ENCODE data around the gene ZNF236. TPM values are rescaled to one million over a fixed set of nuclear protein-coding genes. Genes with fewer than 3 reads are reported as not detected.
"Not testable (repeated sequence)": the region's sequence is repeated elsewhere in the genome, so short reads cannot be mapped to it uniquely, and the experiment has no call there.

The ZNF236 gene
- total RNA-seq, 1 experiment from 2014 or later = 14.9 TPM

DNA sequence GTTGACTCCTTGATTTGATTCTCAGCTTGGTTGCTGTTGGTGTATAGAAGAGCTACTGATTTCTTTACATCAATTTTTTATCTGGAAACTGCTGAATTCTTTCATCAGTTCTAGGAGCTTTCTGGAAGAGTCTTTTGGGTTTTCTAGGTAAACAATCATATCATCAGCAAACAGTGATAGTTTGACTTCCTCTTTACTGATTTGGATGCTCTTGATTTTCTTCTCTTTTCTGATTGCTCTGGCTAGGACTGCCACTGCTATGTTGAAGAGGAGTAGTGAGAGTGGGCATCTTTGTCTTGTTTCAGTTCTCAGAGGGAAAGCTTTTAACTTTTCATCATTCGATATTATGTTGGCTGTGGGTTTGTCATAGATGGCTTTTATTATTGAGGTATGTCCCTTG lies 140.5 kb downstream of the ZNF236 start:
- H3K36me3 Mint-ChIP-seq (ENCODE audit: insufficient read depth, unreplicated experiment) = peaks cover 21% of the 10 kb centered on the region
- Histone ChIP-seq H3K27me3 (replicated peaks; ENCODE audit: control insufficient read depth, insufficient read depth, low read length) (no peaks in the 10 kb centered on the region), H3K36me3 (ENCODE audit: control insufficient read depth, insufficient read depth, low read length) (no peaks in the 10 kb centered on the region), H3K4me1 (no peaks in the 10 kb centered on the region), H3K9me3 (no peaks in the 10 kb centered on the region), H3K4me3 (ENCODE audit: low read depth, low read length) (no peak overlapping the region)
- intact Hi-C loops (cut with micrococcal nuclease; ENCODE audit: unreplicated experiment) = no loop called here
- no peak overlapping the region for H3K4me3 Mint-ChIP-seq (ENCODE audit: unreplicated experiment)
- H3K27me3 Mint-ChIP-seq (ENCODE audit: insufficient read depth, unreplicated experiment) = no peaks in the 10 kb centered on the region
- no TSS peak for BruUV-seq (replicated peaks)
- no peak overlapping the region for H3K27ac Mint-ChIP-seq (ENCODE audit: unreplicated experiment)
- TF ChIP-seq, protein P1, sequence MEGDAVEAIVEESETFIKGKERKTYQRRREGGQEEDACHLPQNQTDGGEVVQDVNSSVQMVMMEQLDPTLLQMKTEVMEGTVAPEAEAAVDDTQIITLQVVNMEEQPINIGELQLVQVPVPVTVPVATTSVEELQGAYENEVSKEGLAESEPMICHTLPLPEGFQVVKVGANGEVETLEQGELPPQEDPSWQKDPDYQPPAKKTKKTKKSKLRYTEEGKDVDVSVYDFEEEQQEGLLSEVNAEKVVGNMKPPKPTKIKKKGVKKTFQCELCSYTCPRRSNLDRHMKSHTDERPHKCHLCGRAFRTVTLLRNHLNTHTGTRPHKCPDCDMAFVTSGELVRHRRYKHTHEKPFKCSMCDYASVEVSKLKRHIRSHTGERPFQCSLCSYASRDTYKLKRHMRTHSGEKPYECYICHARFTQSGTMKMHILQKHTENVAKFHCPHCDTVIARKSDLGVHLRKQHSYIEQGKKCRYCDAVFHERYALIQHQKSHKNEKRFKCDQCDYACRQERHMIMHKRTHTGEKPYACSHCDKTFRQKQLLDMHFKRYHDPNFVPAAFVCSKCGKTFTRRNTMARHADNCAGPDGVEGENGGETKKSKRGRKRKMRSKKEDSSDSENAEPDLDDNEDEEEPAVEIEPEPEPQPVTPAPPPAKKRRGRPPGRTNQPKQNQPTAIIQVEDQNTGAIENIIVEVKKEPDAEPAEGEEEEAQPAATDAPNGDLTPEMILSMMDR (IDR thresholded peaks at IDR 0.05; ENCODE audit: insufficient read depth in 1 of 2, low read depth in 1 of 2, low read length in 1 of 2, severe bottlenecking in 1 of 2, unreplicated experiment in 1 of 2) = no peak
- no peaks in the 10 kb centered on the region for H3K9me3 Mint-ChIP-seq (ENCODE audit: unreplicated experiment)
- ChIA-PET POLR2A (no interaction called here), CTCF (no interaction called here)
- no peak for DNase-seq
- H3K4me1 Mint-ChIP-seq (ENCODE audit: low read depth, unreplicated experiment) = no peaks in the 10 kb centered on the region

DNA sequence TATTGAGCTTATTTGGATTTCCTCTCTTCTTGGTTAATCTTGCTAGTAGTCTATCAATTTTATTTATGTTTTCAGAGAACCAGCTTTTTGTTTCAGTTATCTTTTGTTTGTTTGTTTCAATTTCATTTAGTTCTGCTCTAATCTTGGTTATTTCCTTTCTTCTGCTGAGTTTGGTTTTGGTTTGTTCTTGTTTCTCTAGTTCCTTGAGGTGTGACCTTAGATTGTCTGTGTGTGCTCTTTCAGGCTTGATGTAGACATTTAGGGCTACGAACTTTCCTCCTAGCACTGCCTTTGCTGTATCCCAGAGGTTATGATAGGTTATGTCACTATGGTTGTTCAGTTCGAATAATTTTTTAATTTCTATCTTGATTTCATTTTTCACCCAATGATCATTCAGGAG lies 141.6 kb downstream of the ZNF236 start:
- DNase-seq = no peak
- intact Hi-C loops (cut with micrococcal nuclease; ENCODE audit: unreplicated experiment) = no loop called here
- Histone ChIP-seq H3K4me3 (ENCODE audit: low read depth, low read length) (no peak overlapping the region), H3K9me3 (no peaks in the 10 kb centered on the region), H3K27me3 (replicated peaks; ENCODE audit: control insufficient read depth, insufficient read depth, low read length) (no peaks in the 10 kb centered on the region), H3K36me3 (ENCODE audit: control insufficient read depth, insufficient read depth, low read length) (no peaks in the 10 kb centered on the region), H3K4me1 (no peaks in the 10 kb centered on the region)
- H3K9me3 Mint-ChIP-seq (ENCODE audit: unreplicated experiment) = no peaks in the 10 kb centered on the region
- no peaks in the 10 kb centered on the region for H3K4me1 Mint-ChIP-seq (ENCODE audit: low read depth, unreplicated experiment)
- H3K36me3 Mint-ChIP-seq (ENCODE audit: insufficient read depth, unreplicated experiment) = peaks cover 21% of the 10 kb centered on the region
- no peaks in the 10 kb centered on the region for H3K27me3 Mint-ChIP-seq (ENCODE audit: insufficient read depth, unreplicated experiment)
- TF ChIP-seq, protein P1 (IDR thresholded peaks at IDR 0.05; ENCODE audit: insufficient read depth in 1 of 2, low read depth in 1 of 2, low read length in 1 of 2, severe bottlenecking in 1 of 2, unreplicated experiment in 1 of 2) = no peak
- CTCF ChIA-PET = no interaction called here
- no peak overlapping the region for H3K4me3 Mint-ChIP-seq (ENCODE audit: unreplicated experiment)
- no peak overlapping the region for H3K27ac Mint-ChIP-seq (ENCODE audit: unreplicated experiment)
- BruUV-seq (replicated peaks) = no TSS peak
- POLR2A ChIA-PET = no interaction called here

DNA sequence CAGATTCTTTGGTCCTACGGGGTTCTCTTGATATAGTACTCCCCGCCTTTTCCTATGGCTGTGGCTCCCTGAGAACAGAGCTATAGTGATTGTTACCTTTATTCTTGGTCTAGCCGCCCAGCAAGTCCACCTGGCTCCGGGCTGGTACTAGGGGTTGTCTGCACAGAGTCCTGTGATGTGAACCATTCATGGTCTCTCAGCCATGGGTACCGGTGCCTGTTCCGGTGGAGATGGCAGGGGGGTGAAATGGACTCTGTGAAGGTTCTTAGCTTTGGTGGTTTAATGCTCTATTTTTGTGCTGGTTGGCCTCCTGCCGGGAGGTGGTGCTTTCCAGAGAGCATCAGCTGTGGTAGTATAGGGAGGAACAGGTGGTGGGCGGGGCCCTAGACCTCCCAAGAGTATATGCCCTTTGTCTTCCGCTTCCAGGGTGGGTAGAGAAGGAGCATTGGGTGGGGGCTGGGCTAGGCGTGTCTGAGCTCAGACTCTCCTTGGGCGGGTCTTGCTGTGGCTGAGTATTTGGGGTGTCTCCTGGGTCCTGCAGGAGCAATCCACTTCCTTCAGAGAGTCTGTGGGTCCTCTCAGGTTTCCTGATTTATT lies 143.3 kb downstream of the ZNF236 start:
- H3K27ac Mint-ChIP-seq (ENCODE audit: unreplicated experiment); H3K27me3 ChIP-seq (replicated peaks; ENCODE audit: control insufficient read depth, insufficient read depth, low read length); H3K4me1 ChIP-seq; H3K9me3 ChIP-seq; H3K36me3 ChIP-seq (ENCODE audit: control insufficient read depth, insufficient read depth, low read length); H3K4me1 Mint-ChIP-seq (ENCODE audit: low read depth, unreplicated experiment); H3K9me3 Mint-ChIP-seq (ENCODE audit: unreplicated experiment); CTCF ChIA-PET; H3K27me3 Mint-ChIP-seq (ENCODE audit: insufficient read depth, unreplicated experiment); POLR2A ChIA-PET; intact Hi-C loops (cut with micrococcal nuclease; ENCODE audit: unreplicated experiment); H3K4me3 ChIP-seq (ENCODE audit: low read depth, low read length); DNase-seq; H3K4me3 Mint-ChIP-seq (ENCODE audit: unreplicated experiment); BruUV-seq (replicated peaks): not testable (repeated sequence)
- peaks cover 11% of the 10 kb centered on the region for H3K36me3 Mint-ChIP-seq (ENCODE audit: insufficient read depth, unreplicated experiment)

DNA sequence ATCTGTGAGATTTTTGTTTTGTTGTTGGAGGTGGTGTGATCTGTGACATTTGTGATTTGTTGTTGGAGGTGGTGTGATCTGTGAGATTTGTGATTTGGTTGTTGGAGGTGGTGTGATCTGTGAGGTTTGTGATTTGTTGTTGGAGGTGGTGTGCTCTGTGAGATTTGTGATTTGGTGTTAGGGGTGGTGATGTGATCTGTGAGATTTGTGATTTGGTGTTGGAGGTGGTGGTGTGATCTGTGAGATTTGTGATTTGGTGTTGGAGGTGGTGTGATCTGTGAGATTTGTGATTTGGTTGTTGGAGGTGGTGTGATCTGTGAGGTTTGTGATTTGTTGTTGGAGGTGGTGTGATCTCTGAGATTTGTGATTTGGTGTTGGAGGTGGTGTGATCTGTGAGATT lies 144.9 kb downstream of the ZNF236 start:
- POLR2A ChIA-PET; H3K36me3 ChIP-seq (ENCODE audit: control insufficient read depth, insufficient read depth, low read length); H3K27ac Mint-ChIP-seq (ENCODE audit: unreplicated experiment); H3K4me3 ChIP-seq (ENCODE audit: low read depth, low read length); CTCF ChIA-PET; intact Hi-C loops (cut with micrococcal nuclease; ENCODE audit: unreplicated experiment); H3K9me3 Mint-ChIP-seq (ENCODE audit: unreplicated experiment); BruUV-seq (replicated peaks); H3K4me1 ChIP-seq; H3K9me3 ChIP-seq; H3K4me1 Mint-ChIP-seq (ENCODE audit: low read depth, unreplicated experiment); DNase-seq; H3K27me3 ChIP-seq (replicated peaks; ENCODE audit: control insufficient read depth, insufficient read depth, low read length); H3K4me3 Mint-ChIP-seq (ENCODE audit: unreplicated experiment); H3K27me3 Mint-ChIP-seq (ENCODE audit: insufficient read depth, unreplicated experiment): not testable (repeated sequence)
- H3K36me3 Mint-ChIP-seq (ENCODE audit: insufficient read depth, unreplicated experiment) = peaks cover 11% of the 10 kb centered on the region
